Right lobe of liver (tissue), 6 donors: ENCODE results near the gene ILRUN. TPM values are rescaled to one million over a fixed set of nuclear protein-coding genes. Genes with fewer than 3 reads are reported as not detected.
"Not testable (repeated sequence)": the region's sequence is repeated elsewhere in the genome, so short reads cannot be mapped to it uniquely, and the experiment has no call there.

Source experiments
- ATAC-seq, 4 donors: fragments of 200-7000 bp; cut with Tn5 transposase; one replicate each; pipeline ENCODE4 v1.9.1; 2020; ENCODE audit warnings: mild to moderate bottlenecking in 4 of 4, moderate library complexity in 4 of 4
- DNase-seq, 3 donors: peaks; one replicate each; pipeline ENCODE4 v3.0.0-alpha.2; 2020
- H3K27ac ChIP-seq, 3 donors: fragments of 200-600 bp; one replicate each; pipeline ENCODE4 v1.8.0; 2022
- H3K27me3 ChIP-seq, 2 donors: fragments of 200-600 bp; one replicate each; pipeline ENCODE4 v1.8.0; 2022
- H3K36me3 ChIP-seq, 4 donors: fragments of 200-600 bp; sonication (generic) in 1 of 4; one replicate each; pipeline versions ENCODE4 v1.5.1 to v1.8.0; 2017 to 2022; ENCODE audit warnings: control low read depth in 1 of 4
- H3K4me1 ChIP-seq, 4 donors: fragments of 200-600 bp; sonication (generic) in 1 of 4; one replicate each; pipeline versions ENCODE4 v1.5.1 to v1.8.0; 2017 to 2022; ENCODE audit warnings: control low read depth in 1 of 4
- H3K4me3 ChIP-seq, 3 donors: fragments of 200-600 bp; one replicate each; pipeline ENCODE4 v1.8.0; 2022
- H3K9me3 ChIP-seq, 4 donors: fragments of 200-600 bp; sonication (generic) in 1 of 4; one replicate each; pipeline versions ENCODE4 v1.5.1 to v1.8.0; 2017 to 2022; ENCODE audit warnings: control low read depth in 1 of 4
- POLR2A ChIP-seq: fragments of 450-650 bp; IDR thresholded peaks from one replicate; pipeline ENCODE4 v1.6.1; 2017; ENCODE audit warnings: antibody characterized with exemption, mild to moderate bottlenecking
- WGBS: methylation state at CpG from one replicate; pipeline ENCODE4 v1.1.6; 2018; ENCODE audit warnings: low coverage, low lambda C conversion rate; ENCODE audit not compliant: insufficient coverage; ENCODE audit errors: missing lambda C conversion rate; 5-methylcytosine and 5-hydroxymethylcytosine counted together
- intact Hi-C, 2 donors: fragments of 100-400 bp; cut with DNase I; formaldehyde crosslinking; loops; one replicate each; pipeline versions ENCODE4 v1.11.2 to v1.14.1; 2022
- long read RNA-seq: library from polyadenylated mRNA; unstranded; transcript quantifications from one replicate; pipeline ENCODE4 v2.0.0, GENCODE V29; 2019
- total RNA-seq, 6 experiments: library from RNA; depleted of rRNA in 2 of 6; stranded (reverse); fragments of >200 nt in 2 of 6; fragmentation: NEBNext Ultra II Directional in 3 of 6; extraction: Animal tissue kit (Norgen Biotek cat#: 25700) in 3 of 6; gene quantifications; one replicate each; pipeline versions ENCODE4 v1.1.0 to v1.2.4, GENCODE V29; 2016 to 2023
- TF ChIP-seq, protein P1 (sequence below), 4 donors: fragments of 200-600 bp in 3 of 4; fragments of 450-650 bp in 1 of 4; IDR thresholded peaks; one replicate each; pipeline versions ENCODE4 v1.5.1 to v1.8.0; 2016 to 2022; ENCODE audit warnings: antibody characterized with exemption in 4 of 4, mild to moderate bottlenecking in 2 of 4
- donor health status: DM: no; HTN: yes; CAD: no.
- donor health status: DM: no; HTN: no; CAD: no.
- donor health status: DM: no; HTN: no; CAD: no.
- donor health status: DM: no; HTN: yes; CAD: no.
- donor health status: DM: no; HTN: yes; CAD: no.

The ILRUN gene
- total RNA-seq: 10 to 100 TPM; 55.5 to 89.1 (median 67.1) TPM
- long read RNA-seq, full-length matches to known transcripts: 3 of 7 reads
- long read RNA-seq, partial matches to known transcripts: 1 of 7 reads
- long read RNA-seq, other reads (novel, unspliced or antisense): 3 of 7 reads

DNA sequence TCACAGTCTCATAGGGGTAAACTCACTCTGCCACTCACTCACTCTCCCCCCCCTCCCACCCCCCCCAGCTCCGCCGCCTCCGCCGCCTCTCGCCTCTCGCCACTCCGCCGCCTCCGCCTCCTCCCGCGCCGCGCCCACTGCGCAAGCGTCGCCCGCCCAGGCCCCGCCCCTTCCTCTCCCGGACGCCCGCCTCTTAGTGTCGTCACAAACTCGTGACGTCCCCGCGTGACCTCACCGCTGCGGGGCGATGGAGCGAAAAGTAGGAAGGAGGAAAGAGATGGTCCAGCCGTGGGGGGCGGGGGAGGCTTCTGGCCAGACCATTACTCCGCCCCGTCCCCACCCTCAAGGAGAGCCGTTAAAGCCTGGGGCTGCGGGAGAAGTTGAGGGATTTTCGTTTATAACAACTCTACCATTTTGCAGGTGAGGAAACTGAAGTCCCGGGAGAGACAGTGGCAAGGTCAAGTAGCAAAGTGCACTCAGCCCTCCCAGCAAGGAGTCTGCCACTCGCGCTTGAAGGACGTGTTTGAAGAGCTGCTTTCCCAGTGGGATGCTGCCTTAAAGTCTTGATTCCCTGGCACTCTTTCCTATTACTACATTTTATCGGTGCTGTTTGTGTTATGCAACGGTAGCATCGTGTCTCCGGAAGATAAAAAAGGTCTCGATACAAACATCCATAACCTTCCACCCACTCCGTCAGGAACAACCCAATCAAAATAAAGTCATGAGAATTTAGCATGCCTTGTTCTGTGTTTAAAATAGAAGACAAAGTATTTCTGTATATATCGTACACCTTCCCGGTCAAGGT, at the start of gene ILRUN:
ILRUN (minus strand) TSS at position 29 of the 805 bp plus-strand sequence. CDS start 164 bp downstream, outside the sequence.
- 4% methylated on average over 32 of the region's 49 CpGs for WGBS
- Histone ChIP-seq H3K4me3 (peak within 1 kb of the TSS; percentile 75 to 97 (median 97)), H3K27ac (peak within 1 kb of the TSS; percentile 94 to 98 (median 95)), H3K36me3 (no peaks in the 10 kb centered on the region), H3K27me3 (no peaks in the 10 kb centered on the region), H3K4me1 (peaks cover 0 to 32% (median 15%) of the 10 kb centered on the region in 4 donors), H3K9me3 (no peaks in the 10 kb centered on the region)
- peak; percentile 98 for DNase-seq
- intact Hi-C loops: no loop called here
- TF ChIP-seq POLR2A: peak; percentile 53
- TF ChIP-seq, protein P1, sequence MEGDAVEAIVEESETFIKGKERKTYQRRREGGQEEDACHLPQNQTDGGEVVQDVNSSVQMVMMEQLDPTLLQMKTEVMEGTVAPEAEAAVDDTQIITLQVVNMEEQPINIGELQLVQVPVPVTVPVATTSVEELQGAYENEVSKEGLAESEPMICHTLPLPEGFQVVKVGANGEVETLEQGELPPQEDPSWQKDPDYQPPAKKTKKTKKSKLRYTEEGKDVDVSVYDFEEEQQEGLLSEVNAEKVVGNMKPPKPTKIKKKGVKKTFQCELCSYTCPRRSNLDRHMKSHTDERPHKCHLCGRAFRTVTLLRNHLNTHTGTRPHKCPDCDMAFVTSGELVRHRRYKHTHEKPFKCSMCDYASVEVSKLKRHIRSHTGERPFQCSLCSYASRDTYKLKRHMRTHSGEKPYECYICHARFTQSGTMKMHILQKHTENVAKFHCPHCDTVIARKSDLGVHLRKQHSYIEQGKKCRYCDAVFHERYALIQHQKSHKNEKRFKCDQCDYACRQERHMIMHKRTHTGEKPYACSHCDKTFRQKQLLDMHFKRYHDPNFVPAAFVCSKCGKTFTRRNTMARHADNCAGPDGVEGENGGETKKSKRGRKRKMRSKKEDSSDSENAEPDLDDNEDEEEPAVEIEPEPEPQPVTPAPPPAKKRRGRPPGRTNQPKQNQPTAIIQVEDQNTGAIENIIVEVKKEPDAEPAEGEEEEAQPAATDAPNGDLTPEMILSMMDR (IDR thresholded peaks at IDR 0.05): no peak
- peak; percentile 87 to 94 (median 90) for ATAC-seq

DNA sequence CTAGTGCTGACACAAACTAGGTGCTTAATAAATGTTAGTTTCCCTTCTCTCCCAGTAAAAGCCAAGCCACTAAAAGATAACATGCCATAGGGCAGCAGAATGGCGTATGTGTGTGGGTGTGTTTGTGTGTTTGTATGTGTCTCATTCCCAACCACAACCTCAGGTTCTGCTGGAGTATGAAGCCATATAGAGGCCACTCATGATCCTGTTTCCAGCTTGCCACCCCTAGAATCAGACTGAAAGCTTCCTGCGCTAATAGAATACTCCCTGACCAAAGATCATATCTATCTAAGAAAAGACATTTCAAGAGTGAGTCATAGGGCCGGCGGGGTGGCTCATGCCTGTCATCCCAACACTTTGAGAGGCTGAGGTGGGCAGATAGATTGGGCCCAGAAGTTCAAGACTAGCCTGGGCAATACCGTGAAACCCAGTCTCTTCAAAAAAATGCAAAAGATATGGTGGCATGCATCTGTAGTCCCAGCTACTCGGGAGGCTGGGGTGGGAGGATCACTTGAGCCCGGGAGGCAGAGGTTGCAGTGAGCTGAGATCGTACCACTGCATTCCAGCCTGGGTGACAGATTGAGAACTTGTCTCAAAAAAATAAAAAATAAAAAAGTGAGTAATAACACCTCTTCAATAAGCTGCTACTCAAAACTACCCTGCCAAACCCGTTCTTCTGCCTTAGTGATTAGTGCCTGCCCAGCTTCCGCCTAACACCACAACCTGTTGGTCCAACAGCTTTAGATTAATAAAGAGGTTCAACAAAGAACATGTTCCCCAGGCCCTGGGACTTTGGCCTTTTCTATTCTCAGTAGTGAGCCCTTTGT, 48.9 kb upstream of the ILRUN start:
- ATAC-seq (peak; percentile 59 to 79 (median 74)), DNase-seq (no peak)
- H3K36me3 ChIP-seq: no peaks in the 10 kb centered on the region
- no peaks in the 10 kb centered on the region for H3K9me3 ChIP-seq
- H3K27me3 ChIP-seq: no peaks in the 10 kb centered on the region
- H3K4me3 ChIP-seq: no peak overlapping the region
- H3K4me1 ChIP-seq: peaks cover 0 to 34% (median 0%) of the 10 kb centered on the region in 4 donors
- WGBS: 65% methylated on average over 6 of the region's 10 CpGs
- intact Hi-C loops: no loop called here
- H3K27ac ChIP-seq: peak overlapping the region in 1 of 3 donors; percentile 50
- TF ChIP-seq, protein P1 (IDR thresholded peaks at IDR 0.05): no peak
- TF ChIP-seq POLR2A: no peak

DNA sequence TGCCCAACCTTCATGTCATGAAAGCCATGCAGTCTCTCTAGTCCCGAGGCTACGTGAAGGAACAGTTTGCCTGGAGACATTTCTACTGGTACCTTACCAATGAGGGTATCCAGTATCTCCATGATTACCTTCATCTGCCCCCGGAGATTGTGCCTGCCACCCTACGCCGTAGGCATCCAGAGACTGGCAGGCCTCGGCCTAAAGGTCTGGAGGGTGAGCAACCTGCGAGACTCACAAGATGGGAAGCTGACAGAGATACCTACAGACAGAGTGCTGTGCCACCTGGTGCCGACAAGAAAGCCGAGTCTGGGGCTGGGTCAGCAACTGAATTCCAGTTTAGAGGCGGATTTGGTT, 47.7 kb upstream of the ILRUN start:
- not testable (repeated sequence) for H3K27ac ChIP-seq
- WGBS: 97% methylated on average over 4 of the region's 10 CpGs

DNA sequence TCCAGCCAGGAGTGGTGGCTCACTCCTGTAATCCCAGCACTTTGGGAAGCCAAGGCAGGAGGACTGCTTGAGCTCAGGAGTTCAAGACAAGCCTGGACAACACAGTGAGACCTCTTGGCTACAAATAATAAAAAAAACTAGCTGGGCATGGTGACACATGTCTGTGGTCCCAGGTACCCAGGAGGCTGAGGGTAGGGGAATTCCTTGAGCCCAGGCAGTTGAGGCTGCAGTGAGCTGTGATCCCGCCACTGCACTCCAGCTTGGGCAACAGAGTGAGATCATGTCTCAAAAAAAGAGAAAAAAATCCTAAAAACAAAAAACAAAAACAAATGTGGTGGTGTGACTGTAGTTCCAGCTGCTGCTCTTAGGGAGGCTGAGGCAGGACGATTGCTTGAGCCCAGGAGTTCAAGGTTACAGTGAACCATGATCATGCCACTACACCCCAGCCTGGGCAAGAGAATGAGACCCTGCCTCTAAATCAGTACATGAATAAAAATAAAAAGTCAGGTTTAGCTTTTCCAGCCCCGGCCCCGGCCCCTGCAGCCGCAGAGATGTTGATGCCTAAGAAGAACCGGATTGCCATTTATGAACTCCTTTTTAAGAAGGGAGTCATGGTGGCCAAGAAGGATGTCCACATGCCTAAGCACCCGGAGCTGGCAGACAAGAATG, 47.2 kb upstream of the ILRUN start:
- Histone ChIP-seq H3K4me1 (peaks cover 0 to 34% (median 0%) of the 10 kb centered on the region in 4 donors), H3K36me3 (no peaks in the 10 kb centered on the region), H3K27ac (no peak overlapping the region), H3K27me3 (no peaks in the 10 kb centered on the region), H3K4me3 (no peak overlapping the region), H3K9me3 (no peaks in the 10 kb centered on the region)
- WGBS: 67% methylated on average over 2 of the region's 7 CpGs
- DNase-seq: no peak
- TF ChIP-seq, protein P1 (IDR thresholded peaks at IDR 0.05): no peak
- TF ChIP-seq POLR2A: no peak
- intact Hi-C loops: no loop called here
- ATAC-seq: no peak

More for the DNA sequence above, 47.7 kb upstream of the ILRUN start:
- ATAC-seq, H3K9me3 ChIP-seq, DNase-seq, H3K27me3 ChIP-seq, intact Hi-C loops, H3K36me3 ChIP-seq, H3K4me3 ChIP-seq: not testable (repeated sequence)
- H3K4me1 ChIP-seq: peaks cover 0 to 34% (median 0%) of the 10 kb centered on the region in 4 donors
